ENCODE data around the gene TMC1. TPM values are rescaled to one million over a fixed set of nuclear protein-coding genes. Genes with fewer than 3 reads are reported as not detected.

The TMC1 gene
- total and polyA plus RNA-seq, 7 donors: 0.05 to 2.6 (median 0.21) TPM; not detected in 3

GRCh38 chr9:72726947-72727346, 205.5 kb downstream of the TMC1 start:
- no peak for ATAC-seq
- intact Hi-C loops (cut with DNase I): no loop called here

DNA sequence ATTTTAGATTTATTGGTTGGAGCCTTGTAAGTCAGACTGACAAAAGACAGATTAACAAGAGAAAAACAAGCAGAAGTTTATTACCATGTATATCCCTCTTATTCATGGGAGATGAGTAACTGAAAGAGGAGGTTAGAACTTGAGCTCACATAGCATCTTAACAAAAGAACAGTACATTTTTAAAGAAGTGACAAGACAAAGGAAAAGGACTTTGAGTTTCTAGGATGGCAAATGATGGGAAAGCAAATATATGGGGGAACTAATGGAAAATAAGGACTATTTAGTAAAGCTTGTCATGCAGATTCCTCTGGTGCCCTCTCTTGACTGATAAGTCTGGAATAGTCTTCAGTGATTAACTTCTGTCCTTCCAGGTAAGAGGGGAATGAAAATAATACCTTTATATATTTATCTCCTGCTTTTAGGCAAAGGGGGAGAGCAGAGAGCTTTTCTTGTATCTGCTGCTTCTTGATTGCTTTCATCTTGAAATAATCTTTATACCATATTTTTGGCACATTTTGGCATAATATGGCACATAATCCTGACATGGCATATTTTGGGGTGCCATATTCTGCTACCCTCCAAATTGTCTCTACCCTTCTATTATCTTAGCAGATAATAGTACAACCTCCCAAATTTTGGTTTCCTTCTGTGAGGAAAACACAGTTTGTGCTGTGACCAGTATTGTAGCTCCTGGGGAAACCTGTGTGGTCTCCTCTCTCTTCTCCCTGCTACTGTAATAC, 206.8 kb downstream of the TMC1 start:
- DNase-seq: no peak
- ATAC-seq: no peak

More at GRCh38 chr9:72726947-72727346, 205.5 kb downstream of the TMC1 start:
- Histone ChIP-seq H3K27me3 (ENCODE audit: insufficient read depth in 3 of 3, low read length in 2 of 3) (no peaks in the 10 kb centered on the region), H3K4me1 (no peaks in the 10 kb centered on the region), H3K27ac (no peak overlapping the region), H3K9me3 (peaks cover 6% of the 10 kb centered on the region), H3K4me3 (no peak overlapping the region), H3K36me3 (ENCODE audit: insufficient read depth in 1 of 2, low read depth in 1 of 2) (no peaks in the 10 kb centered on the region)
- WGBS, 3 donors: 54 to 65% (median 58%) methylated on average over 2 of the region's 2 CpGs
- TF ChIP-seq, protein P1, sequence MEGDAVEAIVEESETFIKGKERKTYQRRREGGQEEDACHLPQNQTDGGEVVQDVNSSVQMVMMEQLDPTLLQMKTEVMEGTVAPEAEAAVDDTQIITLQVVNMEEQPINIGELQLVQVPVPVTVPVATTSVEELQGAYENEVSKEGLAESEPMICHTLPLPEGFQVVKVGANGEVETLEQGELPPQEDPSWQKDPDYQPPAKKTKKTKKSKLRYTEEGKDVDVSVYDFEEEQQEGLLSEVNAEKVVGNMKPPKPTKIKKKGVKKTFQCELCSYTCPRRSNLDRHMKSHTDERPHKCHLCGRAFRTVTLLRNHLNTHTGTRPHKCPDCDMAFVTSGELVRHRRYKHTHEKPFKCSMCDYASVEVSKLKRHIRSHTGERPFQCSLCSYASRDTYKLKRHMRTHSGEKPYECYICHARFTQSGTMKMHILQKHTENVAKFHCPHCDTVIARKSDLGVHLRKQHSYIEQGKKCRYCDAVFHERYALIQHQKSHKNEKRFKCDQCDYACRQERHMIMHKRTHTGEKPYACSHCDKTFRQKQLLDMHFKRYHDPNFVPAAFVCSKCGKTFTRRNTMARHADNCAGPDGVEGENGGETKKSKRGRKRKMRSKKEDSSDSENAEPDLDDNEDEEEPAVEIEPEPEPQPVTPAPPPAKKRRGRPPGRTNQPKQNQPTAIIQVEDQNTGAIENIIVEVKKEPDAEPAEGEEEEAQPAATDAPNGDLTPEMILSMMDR (IDR thresholded peaks at IDR 0.05): no peak
- DNase-seq: no peak

DNA sequence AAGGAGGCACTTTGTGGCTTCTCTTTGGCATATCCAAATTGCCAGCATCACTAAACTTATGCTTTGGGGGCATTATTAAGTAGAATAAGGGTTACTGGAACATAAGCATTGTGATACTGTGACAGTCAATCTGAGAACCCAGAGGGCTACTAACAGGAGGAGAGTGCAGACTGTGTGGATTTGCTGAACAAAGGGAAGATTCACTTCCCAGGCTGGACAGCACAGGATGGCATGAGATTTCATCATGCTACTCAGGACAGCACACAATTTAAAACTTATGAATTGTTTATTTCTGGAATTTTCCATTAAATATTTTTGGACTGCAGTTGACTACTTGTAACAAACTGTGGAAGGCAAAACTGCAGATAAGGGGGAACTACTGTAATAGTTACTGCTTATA, 212.5 kb downstream of the TMC1 start:
- H3K27ac ChIP-seq: no peak overlapping the region
- H3K27me3 ChIP-seq (ENCODE audit: insufficient read depth in 3 of 3, low read length in 2 of 3): no peaks in the 10 kb centered on the region
- ATAC-seq: no peak
- H3K9me3 ChIP-seq: no peaks in the 10 kb centered on the region
- H3K4me1 ChIP-seq: no peaks in the 10 kb centered on the region
- intact Hi-C loops (cut with DNase I): no loop called here
- H3K4me3 ChIP-seq: no peak overlapping the region
- TF ChIP-seq, protein P1 (IDR thresholded peaks at IDR 0.05): no peak
- H3K36me3 ChIP-seq (ENCODE audit: insufficient read depth in 1 of 2, low read depth in 1 of 2): no peaks in the 10 kb centered on the region
- DNase-seq: no peak

More for the DNA sequence above, 206.8 kb downstream of the TMC1 start:
- Histone ChIP-seq H3K27ac (no peak overlapping the region), H3K36me3 (ENCODE audit: insufficient read depth in 1 of 2, low read depth in 1 of 2) (no peaks in the 10 kb centered on the region), H3K27me3 (ENCODE audit: insufficient read depth in 3 of 3, low read length in 2 of 3) (no peaks in the 10 kb centered on the region), H3K4me1 (no peaks in the 10 kb centered on the region), H3K9me3 (peaks cover 6% of the 10 kb centered on the region), H3K4me3 (no peak overlapping the region)
- TF ChIP-seq, protein P1 (IDR thresholded peaks at IDR 0.05): no peak
- intact Hi-C loops (cut with DNase I): no loop called here

DNA sequence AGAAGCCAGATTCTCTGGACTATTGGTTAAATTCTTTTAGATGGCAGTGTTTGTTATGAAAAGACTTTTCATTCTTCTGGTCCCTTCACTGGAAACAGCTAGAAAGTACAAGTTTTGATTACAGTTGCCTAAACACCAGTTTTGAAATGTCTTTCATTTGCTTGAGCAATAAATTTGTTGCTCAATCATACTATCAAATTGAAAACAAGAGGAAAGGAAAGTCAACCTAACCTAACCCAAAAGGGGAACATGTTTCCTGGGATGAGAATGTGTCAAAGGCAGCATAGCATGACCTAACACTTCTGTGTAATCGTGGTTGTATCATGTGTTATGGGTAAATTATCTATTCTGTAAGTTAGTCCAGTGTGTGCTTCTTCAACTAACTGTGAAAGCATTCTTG, 213.2 kb downstream of the TMC1 start:
- Histone ChIP-seq H3K36me3 (ENCODE audit: insufficient read depth in 1 of 2, low read depth in 1 of 2) (no peaks in the 10 kb centered on the region), H3K27ac (no peak overlapping the region), H3K27me3 (ENCODE audit: insufficient read depth in 3 of 3, low read length in 2 of 3) (no peaks in the 10 kb centered on the region), H3K4me1 (no peaks in the 10 kb centered on the region), H3K9me3 (no peaks in the 10 kb centered on the region), H3K4me3 (no peak overlapping the region)
- 52 to 71% (median 68%) methylated on average over 1 of the region's 1 CpG for WGBS, 3 donors
- TF ChIP-seq, protein P1 (IDR thresholded peaks at IDR 0.05): no peak
- intact Hi-C loops (cut with DNase I): no loop called here
- DNase-seq (no peak), ATAC-seq (no peak)

- no peaks in the 10 kb centered on the region for H3K4me1 ChIP-seq
These were observed 222.4 kb downstream of the TMC1 start for GRCh38 chr9:72743836-72744235.

More at GRCh38 chr9:72743836-72744235, 222.4 kb downstream of the TMC1 start:
- WGBS, 3 donors: 73 to 79% (median 76%) methylated on average over 4 of the region's 4 CpGs
- Histone ChIP-seq H3K36me3 (ENCODE audit: insufficient read depth in 1 of 2, low read depth in 1 of 2) (no peaks in the 10 kb centered on the region), H3K27me3 (ENCODE audit: insufficient read depth in 3 of 3, low read length in 2 of 3) (no peaks in the 10 kb centered on the region), H3K4me3 (no peak overlapping the region), H3K9me3 (no peaks in the 10 kb centered on the region), H3K27ac (no peak overlapping the region)
- no peak for ATAC-seq
- TF ChIP-seq, protein P1 (IDR thresholded peaks at IDR 0.05): no peak
- intact Hi-C loops (cut with DNase I): no loop called here
- DNase-seq: no peak
